Left ventricle myocardium inferior (tissue), 1 donor: Measurements from ENCODE around the gene OR6J1. TPM values are rescaled to one million over a fixed set of nuclear protein-coding genes. Genes with fewer than 3 reads are reported as not detected.
"Not testable (repeated sequence)": the region's sequence is repeated elsewhere in the genome, so short reads cannot be mapped to it uniquely, and the experiment has no call there.

Experiments
- DNase-seq: peaks from one replicate; pipeline ENCODE4 v3.0.0-alpha.2; 2020
- H3K27ac ChIP-seq: fragments of 200-600 bp; replicated peaks from 2 replicates; pipeline ENCODE4 v1.8.0; 2021
- H3K27me3 ChIP-seq: fragments of 200-600 bp; 2 replicates; pipeline ENCODE4 v1.8.0; 2021; ENCODE audit warnings: low read depth
- H3K36me3 ChIP-seq: fragments of 200-600 bp; 2 replicates; pipeline ENCODE4 v1.8.0; 2021
- H3K4me1 ChIP-seq: fragments of 200-600 bp; 2 replicates; pipeline ENCODE4 v1.8.0; 2021
- H3K4me3 ChIP-seq: fragments of 200-600 bp; 2 replicates; pipeline ENCODE4 v1.8.0; 2021; ENCODE audit warnings: mild to moderate bottlenecking, moderate library complexity
- H3K9me3 ChIP-seq: fragments of 200-600 bp; replicated peaks from 2 replicates; pipeline ENCODE4 v1.8.0; 2021
- CTCF ChIP-seq: fragments of 200-600 bp; IDR thresholded peaks from 2 replicates; pipeline ENCODE4 v1.8.0; 2021; ENCODE audit warnings: antibody characterized with exemption, mild to moderate bottlenecking, borderline replicate concordance
- intact Hi-C: fragments of 100-400 bp; cut with micrococcal nuclease; formaldehyde crosslinking; loops from one replicate; pipeline ENCODE4 v1.11.0; 2022
- long read RNA-seq: library from polyadenylated mRNA; unstranded; transcript quantifications from one replicate; pipeline ENCODE4 v2.0.0, GENCODE V29; 2021
- total RNA-seq: library from RNA; stranded (reverse); fragmentation: NEBNext Ultra II Directional; extraction: Animal tissue kit (Norgen Biotek cat#: 25700); gene quantifications from one replicate; pipeline ENCODE4 v1.2.1, GENCODE V29; 2021
- donor health status: DM: no; HTN: yes; CAD: no; lungs with severe emphysema.

The OR6J1 gene
- not detected for total RNA-seq
- long read RNA-seq: 0 reads

- H3K27me3 ChIP-seq: no peaks in the 10 kb centered on the region
- H3K4me1 ChIP-seq: no peaks in the 10 kb centered on the region
- no peak for TF ChIP-seq CTCF
- no peak for DNase-seq
- intact Hi-C loops: loop anchor here (10.0 kb wide), 1 partner anchor 69 kb away; no protein-coding TSS in a partner anchor
- H3K9me3 ChIP-seq: no peaks in the 10 kb centered on the region
- no peak within 1 kb of the TSS for H3K4me3 ChIP-seq
- no peaks in the 10 kb centered on the region for H3K36me3 ChIP-seq
- no peak within 1 kb of the TSS for H3K27ac ChIP-seq
Measured at GRCh38 chr14:22644305-22644635, at the start of gene OR6J1. TSS of gene OR6J1 (minus strand) at chr14:22644352. CDS start at chr14:22634811, 9,541 bp downstream.

GRCh38 chr14:22692194-22692593 is 48.0 kb upstream of the OR6J1 start:
- no peaks in the 10 kb centered on the region for H3K4me1 ChIP-seq
- H3K27me3 ChIP-seq: peaks cover 11% of the 10 kb centered on the region
- intact Hi-C loops: no loop called here
- DNase-seq: no peak
- no peak overlapping the region for H3K4me3 ChIP-seq
- no peaks in the 10 kb centered on the region for H3K36me3 ChIP-seq
- TF ChIP-seq CTCF: no peak
- peaks cover 38% of the 10 kb centered on the region for H3K9me3 ChIP-seq
- no peak overlapping the region for H3K27ac ChIP-seq

DNA sequence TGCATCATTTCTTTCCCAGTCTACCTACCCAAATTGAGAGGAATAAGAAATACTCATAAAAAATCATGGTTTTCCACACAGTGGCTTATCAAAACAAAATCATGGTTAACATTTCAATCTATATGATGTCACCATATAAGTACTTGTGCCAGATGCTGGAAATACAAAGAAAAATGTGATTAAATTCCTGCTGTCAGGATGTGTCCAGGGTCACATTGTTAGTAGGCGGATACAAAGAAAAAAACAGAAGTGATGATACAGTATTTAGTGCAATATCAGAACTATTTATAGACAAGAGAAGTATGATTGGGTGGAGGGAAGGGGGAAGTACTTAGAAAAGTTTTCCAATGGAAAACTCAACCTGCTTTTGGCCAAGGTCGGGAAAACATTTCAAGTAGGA is 47.0 kb upstream of the OR6J1 start:
- Histone ChIP-seq H3K9me3 (peaks cover 39% of the 10 kb centered on the region), H3K4me3 (no peak overlapping the region), H3K4me1 (no peaks in the 10 kb centered on the region), H3K27me3 (peaks cover 16% of the 10 kb centered on the region), H3K27ac (no peak overlapping the region), H3K36me3 (no peaks in the 10 kb centered on the region)
- no peak for DNase-seq
- TF ChIP-seq CTCF: no peak
- intact Hi-C loops: no loop called here

- peaks cover 39% of the 10 kb centered on the region for H3K9me3 ChIP-seq
- no peak overlapping the region for H3K27ac ChIP-seq
- H3K36me3 ChIP-seq: no peaks in the 10 kb centered on the region
- TF ChIP-seq CTCF: no peak
- H3K4me1 ChIP-seq: no peaks in the 10 kb centered on the region
- intact Hi-C loops: no loop called here
- H3K27me3 ChIP-seq: peaks cover 14% of the 10 kb centered on the region
- DNase-seq: no peak
- H3K4me3 ChIP-seq: no peak overlapping the region
Measured at GRCh38 chr14:22689199-22689598, 45.0 kb upstream of the OR6J1 start.

- H3K9me3 ChIP-seq: peaks cover 35% of the 10 kb centered on the region
- H3K4me3 ChIP-seq, intact Hi-C loops, H3K4me1 ChIP-seq, H3K36me3 ChIP-seq, DNase-seq, H3K27ac ChIP-seq: not testable (repeated sequence)
- H3K27me3 ChIP-seq: peaks cover 23% of the 10 kb centered on the region
Measured at GRCh38 chr14:22687969-22688368, 43.8 kb upstream of the OR6J1 start.

- H3K4me1 ChIP-seq, intact Hi-C loops, H3K36me3 ChIP-seq, H3K27ac ChIP-seq, H3K4me3 ChIP-seq, DNase-seq: not testable (repeated sequence)
- Histone ChIP-seq H3K9me3 (peaks cover 28% of the 10 kb centered on the region), H3K27me3 (peaks cover 26% of the 10 kb centered on the region)
Measured at GRCh38 chr14:22686176-22686611, 42.0 kb upstream of the OR6J1 start.

DNA sequence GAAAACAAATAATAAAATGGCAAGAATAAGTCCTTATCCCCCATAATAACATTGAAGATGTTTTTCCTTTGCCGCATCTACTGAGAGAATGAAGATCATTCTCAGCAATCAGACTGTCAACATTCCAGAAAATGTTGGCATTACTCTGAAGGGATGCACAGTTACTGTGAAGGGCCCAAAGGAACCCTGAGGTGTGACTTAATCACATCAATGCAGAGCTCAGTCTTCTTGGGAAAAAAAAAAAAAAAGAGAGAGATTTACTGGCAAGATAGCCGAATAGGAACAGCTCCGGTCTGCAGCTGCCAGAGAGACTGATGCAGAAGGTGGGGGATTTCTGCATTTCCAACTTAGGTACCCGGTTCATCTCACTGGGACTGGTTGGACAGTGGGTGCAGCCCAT is 41.3 kb upstream of the OR6J1 start:
- intact Hi-C loops: no loop called here
- H3K4me1 ChIP-seq: no peaks in the 10 kb centered on the region
- peaks cover 28% of the 10 kb centered on the region for H3K9me3 ChIP-seq
- DNase-seq: no peak
- no peak overlapping the region for H3K4me3 ChIP-seq
- H3K36me3 ChIP-seq: no peaks in the 10 kb centered on the region
- H3K27me3 ChIP-seq: peaks cover 26% of the 10 kb centered on the region
- no peak overlapping the region for H3K27ac ChIP-seq
- no peak for TF ChIP-seq CTCF

GRCh38 chr14:22683428-22683827 is 39.3 kb upstream of the OR6J1 start:
- H3K36me3 ChIP-seq, H3K4me1 ChIP-seq, H3K27ac ChIP-seq, DNase-seq, intact Hi-C loops, H3K4me3 ChIP-seq: not testable (repeated sequence)
- Histone ChIP-seq H3K27me3 (peaks cover 29% of the 10 kb centered on the region), H3K9me3 (peaks cover 22% of the 10 kb centered on the region)
